NB4 (cell line): Measurements from ENCODE around the gene SLC2A3.

Experiments used
- CTCF ChIP-seq: IDR thresholded peaks from one replicate; pipeline ENCODE4 v1.5.1; 2012; ENCODE audit warnings: low read depth, low read length
- MAX ChIP-seq: IDR thresholded peaks from 2 replicates; pipeline ENCODE4 v1.6.1; 2011; ENCODE audit warnings: low read depth, low read length
- POLR2A ChIP-seq: IDR thresholded peaks from 2 replicates; pipeline ENCODE4 v1.6.1; 2011; ENCODE audit warnings: mild to moderate bottlenecking; ENCODE audit not compliant: insufficient read length; ENCODE audit errors: extremely low read depth

GRCh38 chr12:7984900-7985299, 48.9 kb upstream of the SLC2A3 start:
- no peak for TF ChIP-seq POLR2A
- TF ChIP-seq CTCF = no peak
- no peak for TF ChIP-seq MAX
